CD4-positive, alpha-beta T cell treated with Interferon alpha-2 for 1 hour (primary cell): ENCODE data around the gene HCK.
A peak's percentile ranks its signal among the peaks of the same experiment; 100 is the strongest.
"Not testable (repeated sequence)": the region's sequence is repeated elsewhere in the genome, so short reads cannot be mapped to it uniquely, and the experiment has no call there.

Source experiments
- DNase-seq, 2 donors: peaks; one replicate each; pipeline ENCODE4 v3.0.0-alpha.2; 2020 to 2022

Gene HCK

DNA sequence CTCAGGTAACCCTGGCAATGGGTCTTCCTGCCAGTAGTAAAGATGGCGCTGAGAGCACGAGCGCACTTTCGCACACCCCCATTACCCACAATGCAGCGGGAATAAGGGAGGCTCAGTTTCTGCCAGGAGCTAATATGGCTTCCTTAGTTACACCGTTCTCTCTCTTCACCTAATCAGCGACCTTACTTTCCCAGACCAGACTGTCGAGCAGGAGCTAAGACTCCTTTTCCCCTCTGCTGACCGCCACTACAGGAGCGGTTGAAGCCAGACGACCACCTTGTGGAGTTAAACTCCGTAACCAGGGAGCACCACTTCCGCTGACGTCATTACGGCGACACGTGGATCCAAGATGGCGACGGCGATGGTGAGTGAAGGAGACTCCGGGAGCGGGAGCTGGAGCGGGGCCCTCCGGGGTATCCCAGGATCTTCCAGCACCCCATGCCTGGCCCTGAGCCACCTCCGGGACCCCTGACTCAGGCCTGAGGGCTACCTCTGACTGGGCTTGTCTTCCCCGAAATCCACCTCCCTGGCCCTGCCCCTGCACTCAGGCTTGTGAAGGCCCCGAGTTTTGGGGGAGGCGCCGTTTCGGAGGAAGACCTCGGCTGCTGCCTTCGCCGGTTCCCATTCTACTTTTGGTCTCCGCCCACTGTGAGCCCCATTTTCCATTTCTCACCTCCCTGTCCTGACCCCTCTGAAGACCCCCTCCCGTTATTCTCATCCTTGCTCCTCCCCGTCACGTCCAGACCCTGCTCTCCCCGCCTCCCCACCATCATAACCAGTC lies 57.5 kb downstream of the HCK start, which contains the start of gene TM9SF4:
Gene TM9SF4 (plus strand): TSS at position 323 of the 781 bp plus-strand sequence. CDS start 27 bp downstream, at position 350.
- DNase-seq = peak; percentile 90 to 95

DNA sequence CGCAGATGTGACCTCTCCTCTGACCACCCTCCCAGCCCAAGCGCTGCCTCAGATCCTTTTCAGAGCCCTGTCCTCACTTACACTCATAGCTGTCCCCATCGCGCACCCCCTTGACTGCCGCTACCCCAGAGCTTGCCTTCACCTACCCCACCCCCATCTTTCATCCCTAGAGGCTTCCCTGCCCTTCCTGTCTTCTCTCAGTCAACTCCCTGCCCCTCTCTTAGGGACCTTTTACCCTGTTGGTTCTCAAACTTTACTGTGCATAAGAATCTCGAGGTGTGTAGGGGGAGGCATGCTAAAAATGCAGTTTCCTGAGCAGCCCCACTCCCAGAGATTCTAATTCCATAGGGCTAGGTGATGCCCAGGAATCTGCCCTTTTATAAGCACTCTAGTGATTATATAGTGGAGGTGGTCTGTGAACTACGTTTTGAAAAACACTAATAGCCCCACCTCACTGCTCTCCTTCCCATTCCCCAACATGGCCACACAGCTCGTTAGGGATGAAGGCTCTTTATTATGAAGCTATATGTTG lies 58.2 kb downstream of the HCK start:
- no peak for DNase-seq

DNA sequence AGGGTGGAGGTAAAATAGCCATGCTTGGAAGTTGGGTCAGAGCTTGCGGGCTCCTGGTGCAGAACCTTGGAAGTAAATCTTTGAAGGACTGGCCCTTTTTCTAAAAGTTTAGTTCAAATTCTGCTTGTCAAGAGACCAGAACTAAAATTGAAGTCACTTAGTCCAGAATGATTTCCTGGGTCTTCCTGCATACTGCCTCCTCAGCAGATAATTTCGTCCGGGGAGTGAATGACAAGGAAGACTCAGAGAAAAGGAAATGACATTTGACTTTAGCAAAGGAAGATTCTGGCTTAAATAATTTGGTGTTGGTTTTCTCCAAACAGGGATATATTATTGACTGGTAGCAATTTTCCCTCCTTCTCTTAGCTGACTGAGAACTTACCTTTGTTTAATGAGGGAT lies 58.7 kb downstream of the HCK start:
- DNase-seq = no peak

GRCh38 chr20:32111156-32111686 lies 59.2 kb downstream of the HCK start:
- DNase-seq = no peak

DNA sequence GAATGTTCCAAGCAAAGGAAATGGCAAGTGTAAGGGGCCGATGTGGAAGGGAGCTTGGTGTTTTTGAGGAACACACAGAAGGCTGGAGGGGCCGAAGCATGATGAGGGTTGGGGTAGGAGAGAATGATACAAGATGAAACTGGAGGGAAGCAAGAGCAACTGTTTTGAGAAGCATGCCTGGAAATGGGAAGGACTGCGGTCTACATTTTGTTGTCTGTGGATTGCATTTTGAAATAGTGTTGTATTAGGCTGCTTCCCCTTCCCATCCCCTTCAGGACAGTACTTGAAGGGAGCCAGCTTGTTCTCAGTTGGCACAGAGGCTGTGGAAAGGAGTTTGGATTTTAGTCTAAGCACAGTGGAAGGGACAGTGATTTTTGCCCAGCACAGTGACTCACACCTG lies 59.7 kb downstream of the HCK start:
- DNase-seq = peak in 1 of 2 donors; percentile 3

- peak in 1 of 2 donors; percentile 73 for DNase-seq
Observed at GRCh38 chr20:32112841-32113240, 60.8 kb downstream of the HCK start.

DNA sequence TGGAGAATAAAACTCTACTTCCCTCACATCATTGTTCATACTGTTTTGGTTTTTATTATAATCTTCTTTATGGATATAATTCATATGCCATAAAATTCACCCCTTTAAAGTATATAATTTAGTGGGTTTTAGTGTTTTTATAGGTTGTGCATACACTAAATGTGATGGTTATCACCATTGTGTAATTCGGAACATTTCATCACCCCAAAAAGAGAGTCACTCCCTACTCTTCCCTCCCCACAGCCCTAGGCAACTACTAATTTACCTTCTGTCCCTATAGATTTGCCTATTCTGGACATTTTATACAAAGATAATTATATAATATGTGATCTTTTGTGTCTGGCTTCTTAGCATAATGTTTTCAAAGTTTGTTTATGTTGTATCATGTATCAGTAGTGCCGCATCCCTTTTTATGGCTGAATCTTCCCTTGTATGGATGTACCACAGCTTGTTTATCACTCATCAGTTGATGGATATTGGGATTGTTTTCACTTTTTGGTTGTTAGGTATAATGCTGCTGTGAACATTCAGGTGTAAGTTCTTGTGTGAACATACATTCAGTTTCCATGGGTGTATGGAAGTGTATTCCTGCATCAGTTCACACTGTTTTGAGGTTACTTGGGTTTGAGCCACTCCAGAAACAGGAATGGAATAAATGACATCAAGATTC lies 61.7 kb downstream of the HCK start:
- DNase-seq = no peak

GRCh38 chr20:32114305-32114960 lies 62.4 kb downstream of the HCK start:
- no peak for DNase-seq

DNA sequence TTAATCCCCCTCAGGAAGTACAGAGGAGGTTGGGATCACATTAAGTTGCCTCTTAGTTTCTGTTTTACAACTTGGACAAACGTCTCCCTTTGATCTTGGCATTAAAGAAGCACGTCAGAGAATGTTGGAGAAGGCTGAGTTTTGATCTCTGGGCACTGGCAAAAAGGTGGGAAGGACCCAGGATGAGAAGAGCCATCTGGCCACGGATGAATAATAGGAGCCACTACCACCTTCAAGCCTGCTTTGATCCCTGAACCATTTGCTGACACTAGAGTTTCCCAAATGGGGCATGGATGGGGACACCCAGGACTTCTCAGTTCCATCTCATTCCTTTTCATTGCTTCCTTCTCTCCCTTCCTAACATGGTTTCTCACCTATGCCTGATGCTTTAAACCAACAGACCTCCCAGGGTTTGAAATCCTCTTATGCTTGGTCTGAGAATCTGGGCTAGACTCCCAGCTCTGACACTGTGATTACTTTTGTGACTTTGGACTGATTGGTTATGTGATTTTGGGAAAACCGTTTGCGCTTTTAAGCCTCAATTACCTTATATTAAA lies 63.2 kb downstream of the HCK start:
- no peak for DNase-seq

- no peak for DNase-seq
Observed at GRCh38 chr20:32116079-32116521, 64.1 kb downstream of the HCK start.

DNA sequence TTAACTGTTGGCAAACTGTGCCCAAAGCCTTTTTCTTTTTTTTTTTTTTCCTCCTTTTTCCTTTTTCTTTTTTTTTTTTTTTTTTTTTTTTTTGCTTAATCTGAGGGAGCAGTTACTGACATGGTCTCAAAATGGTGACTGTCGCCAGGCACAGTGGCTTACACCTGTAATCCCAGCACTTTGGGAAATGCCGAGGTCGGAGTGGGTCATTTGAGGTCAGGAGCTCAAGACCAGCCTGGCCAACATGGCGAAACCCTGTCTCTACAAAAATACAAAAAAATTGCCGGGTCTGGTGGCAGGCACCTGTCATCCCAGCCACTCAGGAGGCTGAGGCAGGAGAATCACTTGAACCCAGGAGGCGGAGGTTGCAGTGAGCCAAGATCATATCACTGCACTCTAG lies 64.8 kb downstream of the HCK start:
- DNase-seq = not testable (repeated sequence)

DNA sequence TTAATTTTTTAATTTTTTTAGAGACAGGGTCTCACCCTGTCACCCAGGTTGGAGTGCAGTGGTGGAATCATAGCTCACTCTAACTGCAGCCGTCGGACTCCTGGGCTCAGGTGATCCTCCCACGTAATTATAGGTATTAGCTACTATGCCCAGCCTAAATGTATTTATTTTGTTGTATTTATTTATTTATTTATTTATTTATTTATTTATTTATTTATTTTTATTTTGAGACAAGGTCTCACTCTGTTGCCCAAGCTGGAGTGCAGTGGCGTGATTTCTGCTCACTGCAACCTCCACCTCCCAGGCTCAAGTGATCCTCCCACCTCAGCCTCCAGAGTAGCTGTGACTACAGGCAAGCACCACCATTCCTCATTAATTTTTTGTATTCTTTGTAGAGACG lies 66.4 kb downstream of the HCK start:
- not testable (repeated sequence) for DNase-seq

- no peak for DNase-seq
Observed at GRCh38 chr20:32119734-32120133, 67.7 kb downstream of the HCK start.

DNA sequence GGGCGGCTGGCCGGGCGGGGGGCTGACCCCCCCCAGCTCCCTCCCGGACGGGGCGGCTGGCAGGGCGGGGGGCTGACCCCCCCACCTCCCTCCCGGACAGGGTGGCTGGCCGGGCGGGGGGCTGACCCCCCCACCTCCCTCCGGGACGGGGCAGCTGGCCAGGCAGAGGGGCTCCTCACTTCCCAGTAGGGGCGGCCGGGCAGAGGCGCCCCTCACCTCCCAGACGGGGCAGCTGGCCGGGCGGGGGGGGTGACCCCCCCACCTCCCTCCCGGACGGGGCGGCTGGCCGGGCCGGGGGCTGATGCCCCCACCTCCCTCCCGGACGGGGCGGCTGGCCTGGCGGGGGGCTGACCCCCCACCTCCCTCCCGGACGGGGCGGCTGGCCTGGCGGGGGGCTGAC lies 69.9 kb downstream of the HCK start:
- DNase-seq = not testable (repeated sequence)

- no peak for DNase-seq
Observed at GRCh38 chr20:32123088-32123487, 71.0 kb downstream of the HCK start.

DNA sequence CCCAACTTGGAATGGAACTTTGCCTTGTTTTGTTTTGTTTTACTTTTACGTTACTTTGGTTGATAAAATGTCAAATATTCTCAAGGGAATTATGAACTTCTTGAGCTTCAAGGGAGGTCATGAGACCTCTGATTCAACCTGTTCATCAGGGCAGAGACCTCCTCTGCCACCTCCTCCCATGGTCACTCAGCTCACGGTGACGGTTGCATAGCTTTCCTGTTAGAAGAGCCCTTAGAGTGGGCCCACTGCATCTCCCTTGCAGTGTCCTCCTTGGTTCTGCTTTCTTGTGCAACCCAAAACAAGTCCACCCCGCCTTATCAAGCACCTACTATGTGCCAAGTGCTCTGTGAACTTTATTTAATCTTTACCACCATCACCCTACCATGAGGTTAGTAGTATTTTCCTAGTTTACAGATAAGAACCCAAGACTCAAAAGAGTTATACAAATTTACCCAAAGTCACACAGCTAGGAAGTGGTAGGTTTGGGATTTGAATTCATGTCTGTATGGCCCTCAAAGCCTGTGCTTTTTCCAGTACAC lies 72.9 kb downstream of the HCK start:
- DNase-seq = no peak

- DNase-seq = no peak
Observed at GRCh38 chr20:32125506-32125905, 73.5 kb downstream of the HCK start.

DNA sequence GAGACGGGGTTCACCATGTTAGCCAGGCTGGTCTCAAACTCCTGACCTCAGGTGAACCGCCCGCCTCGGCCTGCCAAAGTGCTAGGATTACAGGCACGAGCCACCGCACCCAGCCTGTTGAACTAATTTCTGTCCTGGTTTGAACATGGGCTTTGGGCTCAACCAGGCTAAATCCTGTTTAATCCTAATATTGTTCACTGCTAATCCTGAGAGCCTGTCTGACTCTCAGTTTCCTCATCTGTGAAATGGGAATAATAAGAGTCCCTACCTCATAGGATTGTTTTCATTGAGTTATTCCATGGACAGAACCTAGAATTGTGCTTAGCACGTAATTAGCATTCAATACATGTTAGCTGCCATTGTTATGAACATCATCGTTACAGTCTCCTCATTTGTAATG lies 74.9 kb downstream of the HCK start:
- DNase-seq = no peak

GRCh38 chr20:32127347-32127746 lies 75.3 kb downstream of the HCK start:
- no peak for DNase-seq

DNA sequence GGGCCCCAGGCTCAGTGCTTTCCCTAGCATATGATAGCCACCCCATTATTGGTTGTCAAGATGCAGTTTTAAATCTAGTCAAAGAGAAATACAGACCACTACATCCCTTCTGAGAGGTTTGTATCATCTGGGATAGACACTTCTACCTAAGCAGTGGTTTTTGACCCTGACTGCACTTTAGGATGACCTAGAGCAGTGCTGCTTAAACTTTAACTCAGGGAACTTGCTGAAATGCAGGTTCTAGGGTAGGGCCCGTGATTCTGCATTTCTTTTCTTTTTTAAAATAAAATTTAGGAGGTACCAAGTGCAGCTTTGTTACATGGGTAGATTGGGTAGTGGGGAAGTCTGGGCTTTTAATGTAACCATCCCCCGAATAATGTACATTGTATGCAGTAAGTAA lies 76.1 kb downstream of the HCK start:
- DNase-seq = no peak

GRCh38 chr20:32129863-32130262 lies 77.8 kb downstream of the HCK start:
- no peak for DNase-seq

- DNase-seq = no peak
Observed at GRCh38 chr20:32130352-32130751, 78.3 kb downstream of the HCK start.

GRCh38 chr20:32130965-32131364 lies 78.9 kb downstream of the HCK start:
- DNase-seq = no peak
